Pons (tissue), 1 donor: ENCODE data around the gene AKT1.

Experiments used
- DNase-seq: peaks from one replicate; pipeline ENCODE4 v3.0.0-alpha.2; 2016; ENCODE audit warnings: low spot score

The AKT1 gene

GRCh38 chr14:104772707-104773504, 22.6 kb downstream of the AKT1 start:
- no peak for DNase-seq

- no peak for DNase-seq
Observed at GRCh38 chr14:104771918-104772706, 23.4 kb downstream of the AKT1 start.

- no peak for DNase-seq
Observed at GRCh38 chr14:104771374-104771773, 24.2 kb downstream of the AKT1 start.

GRCh38 chr14:104770851-104771272, 24.7 kb downstream of the AKT1 start:
- no peak for DNase-seq

DNA sequence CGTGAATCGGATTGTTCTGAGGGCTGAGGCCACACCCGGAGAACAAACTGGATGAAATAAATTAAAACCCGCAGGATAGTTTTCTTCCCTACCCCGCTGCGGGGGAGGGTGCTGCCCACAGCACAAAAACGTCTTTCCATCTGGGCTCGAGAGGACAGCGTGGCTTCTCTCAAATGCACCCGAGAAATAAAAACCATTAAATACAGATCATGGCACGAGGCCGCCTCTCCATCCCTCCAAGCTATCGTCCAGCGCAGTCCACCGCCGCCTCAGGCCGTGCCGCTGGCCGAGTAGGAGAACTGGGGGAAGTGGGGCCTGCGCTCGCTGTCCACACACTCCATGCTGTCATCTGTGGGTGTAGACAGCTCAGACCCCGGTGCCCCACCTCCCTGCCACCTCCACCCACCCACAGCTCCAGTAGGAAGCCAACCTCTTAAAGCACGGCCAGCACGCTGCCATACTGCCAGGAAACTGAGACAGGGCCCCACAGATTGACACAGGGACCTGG, 25.4 kb downstream of the AKT1 start:
- no peak for DNase-seq

- no peak for DNase-seq
Observed at GRCh38 chr14:104769324-104770071, 26.1 kb downstream of the AKT1 start.

GRCh38 chr14:104768437-104769323, 26.9 kb downstream of the AKT1 start:
- peak; percentile 66 for DNase-seq

GRCh38 chr14:104767634-104767918, 28.0 kb downstream of the AKT1 start:
- no peak for DNase-seq

DNA sequence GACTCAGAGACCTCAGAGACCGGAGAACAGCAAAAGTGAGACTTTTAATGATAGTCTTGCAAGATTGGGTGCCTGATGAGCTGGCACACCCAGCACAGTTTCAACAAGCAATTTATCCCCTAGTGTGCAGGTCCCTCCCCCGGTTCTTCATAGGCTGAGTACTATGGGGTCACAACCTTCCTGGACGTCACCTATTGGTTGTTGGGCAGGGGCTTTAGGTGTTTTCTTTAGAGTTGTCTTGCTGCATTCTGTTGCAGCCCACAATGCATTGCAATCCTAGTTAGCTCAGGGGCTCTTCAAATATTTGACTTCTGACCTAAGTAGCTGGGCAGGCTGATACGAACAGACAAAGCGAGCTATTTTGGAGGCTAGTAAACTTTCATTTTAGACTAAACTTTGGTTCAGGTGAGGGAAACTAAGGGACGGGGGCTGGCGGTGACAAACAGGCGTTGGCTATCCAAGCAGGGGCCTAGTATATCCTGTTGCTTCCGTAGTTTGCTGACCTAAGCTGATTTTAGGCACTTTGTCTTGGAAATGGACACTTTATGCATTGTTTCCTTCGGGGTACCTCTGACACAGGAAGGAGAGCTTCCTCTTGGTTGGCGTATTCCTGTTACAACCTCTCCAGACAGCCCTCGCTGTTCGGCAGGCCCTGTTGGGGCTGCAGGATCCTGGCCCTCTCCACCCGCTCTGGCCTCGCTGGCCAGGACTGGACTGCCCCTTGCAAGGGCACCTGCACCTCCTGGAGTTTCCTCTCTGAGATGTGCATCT, 28.5 kb downstream of the AKT1 start:
- no peak for DNase-seq

DNA sequence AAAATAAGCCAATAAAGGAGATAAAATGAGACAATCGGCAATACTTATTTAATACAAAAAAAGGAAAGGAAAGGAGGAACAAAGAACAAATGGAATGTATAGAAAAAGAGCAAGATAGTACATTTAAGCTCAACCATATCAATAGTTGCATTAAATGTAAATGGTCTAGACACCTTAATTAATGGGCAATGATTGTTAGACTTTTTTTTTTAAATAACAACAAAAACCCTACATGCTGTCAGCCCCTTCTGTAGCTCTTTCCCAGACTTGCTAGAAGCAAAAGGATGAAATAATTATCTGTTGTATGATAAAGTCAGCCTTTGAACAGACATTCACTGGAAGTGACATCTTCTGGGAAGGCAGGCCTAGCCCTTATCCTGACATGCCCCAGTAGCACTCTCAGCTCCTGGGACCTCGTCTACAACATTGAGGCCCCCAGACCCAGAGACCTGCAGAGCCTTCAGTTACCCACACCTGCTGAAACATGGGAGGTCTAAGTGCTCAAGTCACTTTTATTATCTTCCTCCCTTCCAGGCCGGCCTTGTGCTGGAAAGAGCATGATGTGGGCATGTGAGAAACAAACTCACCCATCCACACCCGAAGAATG, 29.2 kb downstream of the AKT1 start:
- DNase-seq: no peak

GRCh38 chr14:104765517-104765916, 30.0 kb downstream of the AKT1 start:
- no peak for DNase-seq

GRCh38 chr14:104758981-104759969, 36.3 kb downstream of the AKT1 start:
- DNase-seq: no peak

DNA sequence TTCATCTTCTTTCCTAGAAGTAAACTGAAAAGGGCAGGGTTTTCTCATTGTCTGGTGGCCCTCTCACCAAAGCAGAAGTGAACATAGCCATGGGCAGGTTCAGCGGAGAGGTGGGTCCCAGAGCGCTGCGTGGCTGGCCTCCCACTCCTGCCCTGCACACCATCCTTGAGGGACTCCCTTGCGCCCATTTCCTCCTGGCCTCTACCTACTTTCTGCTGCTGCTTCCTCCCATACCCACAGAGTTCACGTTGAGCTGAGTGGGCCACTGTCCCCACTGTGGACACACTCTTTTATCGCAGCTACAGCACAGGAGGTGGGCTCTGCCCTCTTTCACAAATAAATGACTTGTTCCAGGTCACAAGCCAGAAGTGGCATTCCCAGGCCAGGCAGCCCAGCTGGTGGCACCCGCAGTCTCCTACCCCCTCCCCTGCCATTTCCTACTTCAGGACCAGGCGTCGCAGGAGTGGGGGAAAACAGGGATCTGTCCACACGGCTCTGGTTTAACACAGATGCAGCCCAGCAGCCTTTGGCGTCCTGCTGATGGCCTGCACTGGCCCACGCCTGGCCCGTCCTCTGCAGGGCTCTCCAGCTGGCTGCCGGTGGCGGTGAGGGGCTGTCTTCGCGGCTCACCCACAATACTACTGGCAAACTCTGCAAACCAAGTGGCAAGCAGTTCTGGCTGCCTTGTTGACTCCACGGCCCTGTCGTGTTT, 37.7 kb downstream of the AKT1 start:
- DNase-seq: no peak

- DNase-seq: no peak
Observed at GRCh38 chr14:104757238-104757585, 38.3 kb downstream of the AKT1 start.

GRCh38 chr14:104756477-104757237, 38.9 kb downstream of the AKT1 start:
- DNase-seq: no peak

- no peak for DNase-seq
Observed at GRCh38 chr14:104755621-104756020, 39.9 kb downstream of the AKT1 start.

- no peak for DNase-seq
Observed at GRCh38 chr14:104754213-104754851, 41.2 kb downstream of the AKT1 start.
